OCI-LY7 (cell line): ENCODE data around the gene ARL13A. TPM values are rescaled to one million over a fixed set of nuclear protein-coding genes. Genes with fewer than 3 reads are reported as not detected.

Experiments
- BruUV-seq: library from RNA; stranded (reverse); fragments of 400-500 nt; replicated peaks from 2 replicates; lab custom pipeline; 2021; lab: Mats Ljungman, UMichigan
- CTCF ChIA-PET: fragments of 300-600 bp; sonication (Branson Sonifier 250); formaldehyde crosslinking; loops from one replicate; lab custom pipeline; 2022; ENCODE audit warnings: antibody characterized with exemption; ENCODE audit not compliant: unreplicated experiment; lab: Charles Lee
- POLR2A ChIA-PET: fragments of 300-600 bp; sonication (Branson Sonifier 250); formaldehyde crosslinking; loops from one replicate; lab custom pipeline; 2022; ENCODE audit warnings: antibody characterized with exemption; lab: Charles Lee
- DNase-seq: peaks from one replicate; pipeline ENCODE4 v3.0.0-alpha.2; 2015; ENCODE audit warnings: low spot score
- H2AFZ ChIP-seq: fragments of 200-600 bp; sonication (generic), shearing (Covaris generic); 2 replicates; pipeline ENCODE4 v1.6.1; 2014; ENCODE audit warnings: mild to moderate bottlenecking, antibody characterized with exemption, low read length, moderate library complexity
- H3K27ac ChIP-seq: fragments of 200-600 bp; sonication (generic); 2 replicates; pipeline ENCODE4 v1.5.1; 2014; ENCODE audit warnings: mixed run types, low read depth, mild to moderate bottlenecking, moderate library complexity, low read length, inconsistent platforms; ENCODE audit not compliant: poor library complexity, severe bottlenecking
- H3K36me3 ChIP-seq: fragments of 200-600 bp; sonication (generic); 2 replicates; pipeline ENCODE4 v1.6.1; 2014; ENCODE audit warnings: mild to moderate bottlenecking, antibody characterized with exemption, low read length, moderate library complexity, mixed read lengths; ENCODE audit not compliant: insufficient read depth
- H3K4me1 ChIP-seq: fragments of 200-600 bp; sonication (generic); 2 replicates; pipeline ENCODE4 v1.5.1; 2014; ENCODE audit warnings: mild to moderate bottlenecking, low read length; ENCODE audit not compliant: insufficient read depth, poor library complexity, severe bottlenecking
- H3K4me2 ChIP-seq: fragments of 200-600 bp; sonication (generic); 2 replicates; pipeline ENCODE4 v1.6.1; 2014; ENCODE audit warnings: mild to moderate bottlenecking, low read length
- H3K4me3 ChIP-seq: fragments of 200-600 bp; sonication (generic); 2 replicates; pipeline ENCODE4 v1.5.1; 2014; ENCODE audit warnings: mild to moderate bottlenecking, low read depth, low read length; ENCODE audit not compliant: poor library complexity, severe bottlenecking
- H3K79me2 ChIP-seq: fragments of 200-600 bp; sonication (generic); 2 replicates; pipeline ENCODE4 v1.6.1; 2016; ENCODE audit warnings: low read depth, mild to moderate bottlenecking, low read length, moderate library complexity, mixed read lengths; ENCODE audit not compliant: insufficient read depth
- H3K9me2 ChIP-seq: fragments of 200-600 bp; sonication (generic); 2 replicates; pipeline ENCODE4 v1.6.1; 2016; ENCODE audit warnings: mild to moderate bottlenecking, low read length, mixed read lengths; ENCODE audit not compliant: insufficient read depth
- H3K9me3 ChIP-seq: fragments of 200-600 bp; sonication (generic); 2 replicates; pipeline ENCODE4 v1.6.1; 2014; ENCODE audit warnings: mild to moderate bottlenecking, mixed run types, low read length, mixed read lengths
- H4K20me1 ChIP-seq: fragments of 200-600 bp; sonication (generic); 2 replicates; pipeline ENCODE4 v1.6.1; 2014; ENCODE audit warnings: mild to moderate bottlenecking, antibody characterized with exemption, low read length, moderate library complexity, mixed read lengths; ENCODE audit not compliant: insufficient read depth
- CTCF ChIP-seq: fragments of 200-600 bp; sonication (generic); conservative IDR thresholded peaks from 2 replicates; pipeline ENCODE4 v1.5.1; 2014; ENCODE audit warnings: mild to moderate bottlenecking, antibody characterized with exemption, low read length, moderate library complexity, mixed read lengths
- EZH2phosphoT487 ChIP-seq: fragments of 200-600 bp; sonication (generic); IDR thresholded peaks from 2 replicates; pipeline ENCODE4 v1.6.1; 2018; ENCODE audit warnings: low read depth, borderline replicate concordance, mild to moderate bottlenecking, mixed run types, antibody characterized with exemption, low read length, moderate library complexity, mixed read lengths
- intact Hi-C: fragments of 100-400 bp; cut with micrococcal nuclease; formaldehyde crosslinking; loops from one replicate; pipeline ENCODE4 v1.10.0; 2022; ENCODE audit not compliant: unreplicated experiment
- total RNA-seq, 2 experiments: library from RNA; depleted of rRNA in 1 of 2; stranded (reverse); fragments of >200 nt in 1 of 2; shearing (Covaris generic) in 1 of 2; gene quantifications; 2 replicates each; pipeline ENCODE4 v1.2.3, GENCODE V29; 2014 to 2022

Gene ARL13A
- total RNA-seq, 2 experiments from 2014 or later, result not detected

- intact Hi-C loops, result no loop called here
- Histone ChIP-seq H3K79me2 (no peaks in the 10 kb centered on the region), H3K4me3 (no peak overlapping the region), H3K4me1 (peaks cover 3% of the 10 kb centered on the region), H3K4me2 (no peak overlapping the region), H3K36me3 (no peaks in the 10 kb centered on the region), H4K20me1 (no peaks in the 10 kb centered on the region), H3K9me3 (no peaks in the 10 kb centered on the region), H3K27ac (no peak overlapping the region), H2AFZ (no peak overlapping the region), H3K9me2 (no peaks in the 10 kb centered on the region)
- no peak for TF ChIP-seq EZH2phosphoT487
- no peak for TF ChIP-seq CTCF
- DNase-seq, result no peak
- ChIA-PET POLR2A (no interaction called here), CTCF (no interaction called here)
- no TSS peak for BruUV-seq
Measured at GRCh38 chrX:100944601-100945000, 24.9 kb upstream of the ARL13A start.

GRCh38 chrX:100946299-100946927, 23.1 kb upstream of the ARL13A start:
- Histone ChIP-seq H3K27ac (no peak overlapping the region), H3K9me2 (no peaks in the 10 kb centered on the region), H3K4me2 (no peak overlapping the region), H3K4me1 (no peaks in the 10 kb centered on the region), H3K36me3 (no peaks in the 10 kb centered on the region), H3K9me3 (no peaks in the 10 kb centered on the region), H2AFZ (no peak overlapping the region), H4K20me1 (no peaks in the 10 kb centered on the region), H3K79me2 (no peaks in the 10 kb centered on the region), H3K4me3 (no peak overlapping the region)
- no TSS peak for BruUV-seq
- TF ChIP-seq EZH2phosphoT487, result no peak
- no peak for TF ChIP-seq CTCF
- ChIA-PET CTCF (no interaction called here), POLR2A (no interaction called here)
- intact Hi-C loops, result no loop called here
- DNase-seq, result no peak

GRCh38 chrX:100948557-100948956, 21.0 kb upstream of the ARL13A start:
- TF ChIP-seq CTCF (no peak), EZH2phosphoT487 (no peak)
- Histone ChIP-seq H4K20me1 (no peaks in the 10 kb centered on the region), H3K4me2 (no peak overlapping the region), H2AFZ (no peak overlapping the region), H3K27ac (no peak overlapping the region), H3K4me1 (no peaks in the 10 kb centered on the region), H3K36me3 (no peaks in the 10 kb centered on the region), H3K79me2 (no peaks in the 10 kb centered on the region), H3K9me2 (no peaks in the 10 kb centered on the region), H3K9me3 (no peaks in the 10 kb centered on the region), H3K4me3 (no peak overlapping the region)
- POLR2A ChIA-PET, result interaction anchor here (0.6 kb wide), 1 partner anchor 43 kb away, joined by 3 read pairs; no protein-coding TSS in a partner anchor
- DNase-seq, result no peak
- BruUV-seq, result no TSS peak
- CTCF ChIA-PET, result no interaction called here
- intact Hi-C loops, result no loop called here
